ENCODE results near the gene TMEM212. TPM values are rescaled to one million over a fixed set of nuclear protein-coding genes. Genes with fewer than 3 reads are reported as not detected.
A peak's percentile ranks its signal among the peaks of the same experiment; 100 is the strongest.

The TMEM212 gene
- total RNA-seq, 5 donors from 2014 or later (not counting 1 experiment from before 2014, with no cell fraction given) = not detected

DNA sequence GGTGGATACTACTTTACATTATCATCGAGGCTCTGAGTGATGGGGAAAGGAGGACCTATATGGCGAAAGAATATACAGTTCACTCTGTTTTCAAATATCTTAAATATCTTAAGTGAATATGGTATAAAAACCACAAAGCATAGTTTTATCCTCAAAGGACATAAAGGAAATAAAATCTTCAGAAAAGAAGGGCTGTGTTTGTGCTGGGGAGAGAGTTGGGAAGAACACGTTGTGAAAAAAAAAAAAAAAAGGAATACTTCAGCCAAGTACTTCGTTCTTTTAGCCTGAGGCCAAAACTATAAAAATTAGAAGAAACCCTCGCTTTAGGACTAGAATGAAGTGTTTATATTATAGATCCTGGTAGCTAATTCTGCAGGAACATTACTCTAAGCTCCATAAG lies 10.2 kb upstream of the TMEM212 start:
- Histone ChIP-seq H3K4me1 (ENCODE audit: control insufficient read depth in 1 of 2, extremely low read depth in 1 of 2, insufficient read depth in 2 of 2, low read length in 2 of 2) (no peaks in the 10 kb centered on the region), H3K27me3 (replicated peaks in 1 of 2; ENCODE audit: control insufficient read depth in 2 of 2, extremely low read depth in 1 of 2, insufficient read depth in 2 of 2, low read length in 1 of 2) (peaks cover 0 to 4% of the 10 kb centered on the region in 2 experiments), H3K9me3 (no peaks in the 10 kb centered on the region), H3K4me3 (ENCODE audit: control insufficient read depth in 1 of 2, extremely low read depth in 1 of 2, low read length in 1 of 2) (no peak overlapping the region), H3K36me3 (ENCODE audit: control insufficient read depth in 2 of 2, extremely low read depth in 1 of 2, insufficient read depth in 1 of 2, low read length in 1 of 2) (no peaks in the 10 kb centered on the region), H3K27ac (ENCODE audit: low read length) (no peak overlapping the region)
- ATAC-seq (replicated peaks in 1 of 4) (no peak), DNase-seq (no peak)
- POLR2A ChIA-PET = interaction anchor here in 1 of 2 donors (0.6 kb wide), 1 partner anchor 1400 kb away, joined by 3 read pairs; no protein-coding TSS in a partner anchor
- H3K4me1 Mint-ChIP-seq = peaks cover 0 to 4% (median 4%) of the 10 kb centered on the region in 3 donors
- peaks cover 2 to 9% of the 10 kb centered on the region in 2 donors for H3K27me3 Mint-ChIP-seq
- H3K9me3 Mint-ChIP-seq = no peaks in the 10 kb centered on the region
- H3K4me3 Mint-ChIP-seq = no peak overlapping the region
- no peak overlapping the region for H3K27ac Mint-ChIP-seq
- 100% methylated on average over 1 of the region's 5 CpGs for WGBS (ENCODE audit: insufficient coverage)
- CTCF ChIA-PET = interaction anchor here (0.7 to 1.7 kb wide), 3 partner anchors 60 to 446 kb away, joined by 3 to 9 read pairs (median 6); no protein-coding TSS in a partner anchor
- no peaks in the 10 kb centered on the region for H3K36me3 Mint-ChIP-seq

DNA sequence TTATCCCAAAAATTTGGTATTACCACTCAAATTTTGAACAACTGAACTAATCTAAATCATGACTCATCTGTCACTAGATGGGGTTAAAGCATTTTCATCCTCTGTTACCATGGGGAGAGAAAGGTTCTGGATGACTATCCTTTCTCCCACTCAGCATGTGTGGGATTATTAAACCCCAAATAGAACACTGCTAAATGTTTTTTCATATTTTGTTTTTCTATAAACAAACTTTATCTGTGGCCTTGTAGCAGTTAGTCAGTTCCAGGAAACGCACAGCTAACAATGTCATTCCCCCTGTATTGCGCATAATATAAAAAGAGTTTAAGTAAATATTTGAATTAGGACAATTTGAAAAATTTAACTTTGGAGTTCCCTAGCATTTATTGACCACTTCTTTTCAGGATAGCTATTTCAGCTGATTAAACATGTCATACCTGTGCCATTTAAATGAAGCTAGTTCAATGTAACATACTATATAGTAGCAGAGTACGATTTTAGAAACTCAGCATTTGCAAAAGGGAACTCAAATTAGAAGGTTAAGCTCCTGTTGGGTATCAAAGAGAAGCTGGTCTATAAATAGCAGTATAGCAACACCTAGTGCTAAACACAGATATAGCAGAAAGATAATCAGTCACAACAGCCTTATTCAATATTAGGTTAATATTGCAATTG lies 9.2 kb upstream of the TMEM212 start:
- H3K4me1 ChIP-seq (ENCODE audit: control insufficient read depth in 1 of 2, extremely low read depth in 1 of 2, insufficient read depth in 2 of 2, low read length in 2 of 2) = no peaks in the 10 kb centered on the region
- ChIA-PET CTCF (interaction anchor here in 1 of 2 donors (0.7 to 1.7 kb wide), 12 partner anchors 20 to 784 kb away, joined by 3 to 9 read pairs (median 4); partner anchors contain the start of gene PLD1), POLR2A (interaction anchor here in 1 of 2 donors (0.8 kb wide), 1 partner anchor 12 kb away, joined by 3 read pairs; no protein-coding TSS in a partner anchor)
- H3K27me3 ChIP-seq (replicated peaks in 1 of 2; ENCODE audit: control insufficient read depth in 2 of 2, extremely low read depth in 1 of 2, insufficient read depth in 2 of 2, low read length in 1 of 2) = peaks cover 0 to 4% of the 10 kb centered on the region in 2 experiments
- H3K27ac ChIP-seq (ENCODE audit: low read length) = no peak overlapping the region
- Mint-ChIP-seq H3K9me3 (no peaks in the 10 kb centered on the region), H3K27me3 (peaks cover 3 to 10% of the 10 kb centered on the region in 2 donors), H3K4me3 (no peak overlapping the region), H3K27ac (no peak overlapping the region), H3K4me1 (peaks cover 0 to 2% (median 0%) of the 10 kb centered on the region in 3 donors), H3K36me3 (no peaks in the 10 kb centered on the region)
- no CpG with 5 or more reads among the region's 3 CpGs for WGBS (ENCODE audit: insufficient coverage)
- ATAC-seq (replicated peaks in 1 of 4) = no peak
- H3K36me3 ChIP-seq (ENCODE audit: control insufficient read depth in 2 of 2, extremely low read depth in 1 of 2, insufficient read depth in 1 of 2, low read length in 1 of 2) = no peaks in the 10 kb centered on the region
- no peaks in the 10 kb centered on the region for H3K9me3 ChIP-seq
- peak in 1 of 35 experiments; percentile 14 for DNase-seq
- no peak overlapping the region for H3K4me3 ChIP-seq (ENCODE audit: control insufficient read depth in 1 of 2, extremely low read depth in 1 of 2, low read length in 1 of 2)

GRCh38 chr3:171834461-171834801 lies 8.7 kb upstream of the TMEM212 start:
- 100% methylated on average over 3 of the region's 5 CpGs for WGBS (ENCODE audit: insufficient coverage)
- ATAC-seq (replicated peaks in 1 of 4) (no peak), DNase-seq (no peak)
- no peak overlapping the region for H3K27ac ChIP-seq (ENCODE audit: low read length)
- H3K4me3 Mint-ChIP-seq = no peak overlapping the region
- H3K4me3 ChIP-seq (ENCODE audit: control insufficient read depth in 1 of 2, extremely low read depth in 1 of 2, low read length in 1 of 2) = no peak overlapping the region
- H3K27me3 Mint-ChIP-seq = peaks cover 3 to 10% of the 10 kb centered on the region in 2 donors
- ChIA-PET POLR2A (interaction anchor here in 1 of 2 donors (0.8 kb wide), 1 partner anchor 12 kb away, joined by 3 read pairs; no protein-coding TSS in a partner anchor), CTCF (interaction anchor here in 1 of 2 donors (0.7 to 1.7 kb wide), 12 partner anchors 20 to 785 kb away, joined by 3 to 9 read pairs (median 4); partner anchors contain the start of gene PLD1)
- no peaks in the 10 kb centered on the region for H3K4me1 ChIP-seq (ENCODE audit: control insufficient read depth in 1 of 2, extremely low read depth in 1 of 2, insufficient read depth in 2 of 2, low read length in 2 of 2)
- no peaks in the 10 kb centered on the region for H3K9me3 Mint-ChIP-seq
- no peaks in the 10 kb centered on the region for H3K9me3 ChIP-seq
- H3K4me1 Mint-ChIP-seq = peaks cover 0 to 2% (median 0%) of the 10 kb centered on the region in 3 donors
- no peaks in the 10 kb centered on the region for H3K36me3 ChIP-seq (ENCODE audit: control insufficient read depth in 2 of 2, extremely low read depth in 1 of 2, insufficient read depth in 1 of 2, low read length in 1 of 2)
- no peaks in the 10 kb centered on the region for H3K36me3 Mint-ChIP-seq
- peaks cover 0 to 4% of the 10 kb centered on the region in 2 experiments for H3K27me3 ChIP-seq (replicated peaks in 1 of 2; ENCODE audit: control insufficient read depth in 2 of 2, extremely low read depth in 1 of 2, insufficient read depth in 2 of 2, low read length in 1 of 2)
- H3K27ac Mint-ChIP-seq = no peak overlapping the region

DNA sequence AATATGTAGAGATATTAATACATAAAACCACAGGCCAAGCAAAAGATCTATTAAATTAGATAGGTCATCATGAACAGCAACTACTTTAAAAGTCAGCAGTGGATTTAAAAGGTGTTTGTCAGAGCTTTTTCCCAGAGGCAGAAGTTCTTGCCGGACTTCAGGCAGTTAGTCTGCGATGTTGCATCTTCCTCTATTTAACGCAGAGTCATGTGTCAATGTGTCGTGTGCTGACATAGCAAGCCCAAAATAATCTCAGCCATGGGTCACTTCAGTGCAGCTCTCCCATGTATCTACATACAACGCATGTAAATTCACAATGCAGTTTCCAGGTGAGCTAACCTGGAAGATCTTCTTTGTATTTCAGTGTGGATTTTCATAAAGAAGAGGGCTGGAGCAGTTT lies 8.0 kb upstream of the TMEM212 start:
- Histone ChIP-seq H3K27me3 (replicated peaks in 1 of 2; ENCODE audit: control insufficient read depth in 2 of 2, extremely low read depth in 1 of 2, insufficient read depth in 2 of 2, low read length in 1 of 2) (peaks cover 0 to under 1% of the 10 kb centered on the region in 2 experiments), H3K4me3 (ENCODE audit: control insufficient read depth in 1 of 2, extremely low read depth in 1 of 2, low read length in 1 of 2) (no peak overlapping the region), H3K36me3 (ENCODE audit: control insufficient read depth in 2 of 2, extremely low read depth in 1 of 2, insufficient read depth in 1 of 2, low read length in 1 of 2) (no peaks in the 10 kb centered on the region), H3K9me3 (no peaks in the 10 kb centered on the region), H3K27ac (ENCODE audit: low read length) (no peak overlapping the region), H3K4me1 (ENCODE audit: control insufficient read depth in 1 of 2, extremely low read depth in 1 of 2, insufficient read depth in 2 of 2, low read length in 2 of 2) (no peaks in the 10 kb centered on the region)
- Mint-ChIP-seq H3K27me3 (peaks cover 3 to 10% of the 10 kb centered on the region in 2 donors), H3K9me3 (no peaks in the 10 kb centered on the region), H3K27ac (no peak overlapping the region), H3K4me3 (no peak overlapping the region), H3K36me3 (no peaks in the 10 kb centered on the region), H3K4me1 (no peaks in the 10 kb centered on the region)
- ATAC-seq (replicated peaks in 1 of 4) (no peak), DNase-seq (no peak)
- CTCF ChIA-PET = interaction anchor here in 1 of 2 donors (1.2 kb wide), 1 partner anchor 59 kb away, joined by 3 read pairs; no protein-coding TSS in a partner anchor
- WGBS (ENCODE audit: insufficient coverage) = 100% methylated on average over 4 of the region's 5 CpGs
- POLR2A ChIA-PET = no interaction called here

GRCh38 chr3:171835613-171836012 lies 7.5 kb upstream of the TMEM212 start:
- Mint-ChIP-seq H3K4me1 (no peaks in the 10 kb centered on the region), H3K27me3 (peaks cover 4 to 12% of the 10 kb centered on the region in 2 donors), H3K4me3 (no peak overlapping the region), H3K27ac (no peak overlapping the region), H3K36me3 (no peaks in the 10 kb centered on the region), H3K9me3 (no peaks in the 10 kb centered on the region)
- H3K9me3 ChIP-seq = no peaks in the 10 kb centered on the region
- ChIA-PET CTCF (interaction anchor here in 1 of 2 donors (1.2 kb wide), 1 partner anchor 59 kb away, joined by 3 read pairs; no protein-coding TSS in a partner anchor), POLR2A (no interaction called here)
- DNase-seq (no peak), ATAC-seq (replicated peaks in 1 of 4) (no peak)
- H3K4me3 ChIP-seq (ENCODE audit: control insufficient read depth in 1 of 2, extremely low read depth in 1 of 2, low read length in 1 of 2) = no peak overlapping the region
- H3K27ac ChIP-seq (ENCODE audit: low read length) = no peak overlapping the region
- no peaks in the 10 kb centered on the region for H3K4me1 ChIP-seq (ENCODE audit: control insufficient read depth in 1 of 2, extremely low read depth in 1 of 2, insufficient read depth in 2 of 2, low read length in 2 of 2)
- no peaks in the 10 kb centered on the region for H3K27me3 ChIP-seq (replicated peaks in 1 of 2; ENCODE audit: control insufficient read depth in 2 of 2, extremely low read depth in 1 of 2, insufficient read depth in 2 of 2, low read length in 1 of 2)
- WGBS (ENCODE audit: insufficient coverage) = 58% methylated on average over 2 of the region's 2 CpGs
- no peaks in the 10 kb centered on the region for H3K36me3 ChIP-seq (ENCODE audit: control insufficient read depth in 2 of 2, extremely low read depth in 1 of 2, insufficient read depth in 1 of 2, low read length in 1 of 2)

- POLR2A ChIA-PET = no interaction called here
- Mint-ChIP-seq H3K4me3 (no peak overlapping the region), H3K9me3 (no peaks in the 10 kb centered on the region)
Observed at GRCh38 chr3:171836855-171837254, 6.3 kb upstream of the TMEM212 start.

More at GRCh38 chr3:171836855-171837254, 6.3 kb upstream of the TMEM212 start:
- no peaks in the 10 kb centered on the region for H3K36me3 ChIP-seq (ENCODE audit: control insufficient read depth in 2 of 2, extremely low read depth in 1 of 2, insufficient read depth in 1 of 2, low read length in 1 of 2)
- H3K27ac Mint-ChIP-seq = no peak overlapping the region
- H3K4me1 ChIP-seq (ENCODE audit: control insufficient read depth in 1 of 2, extremely low read depth in 1 of 2, insufficient read depth in 2 of 2, low read length in 2 of 2) = no peaks in the 10 kb centered on the region
- ATAC-seq (replicated peaks in 1 of 4) (no peak), DNase-seq (no peak)
- peaks cover 5 to 13% of the 10 kb centered on the region in 2 donors for H3K27me3 Mint-ChIP-seq
- CTCF ChIA-PET = no interaction called here
- H3K9me3 ChIP-seq = no peaks in the 10 kb centered on the region
- 100% methylated on average over 2 of the region's 3 CpGs for WGBS (ENCODE audit: insufficient coverage)
- no peaks in the 10 kb centered on the region for H3K27me3 ChIP-seq (replicated peaks in 1 of 2; ENCODE audit: control insufficient read depth in 2 of 2, extremely low read depth in 1 of 2, insufficient read depth in 2 of 2, low read length in 1 of 2)
- H3K27ac ChIP-seq (ENCODE audit: low read length) = no peak overlapping the region
- no peaks in the 10 kb centered on the region for H3K36me3 Mint-ChIP-seq
- H3K4me1 Mint-ChIP-seq = no peaks in the 10 kb centered on the region
- H3K4me3 ChIP-seq (ENCODE audit: control insufficient read depth in 1 of 2, extremely low read depth in 1 of 2, low read length in 1 of 2) = no peak overlapping the region

All from T-cell (primary cell).